Hematopoietic multipotent progenitor cell treated with erythropoietin and hydrocortisone succinate and interleukin-3 and kit ligand, for 4 days (in vitro differentiated cells): ENCODE measurements around the gene APBB1IP.

ENCODE experiments used
- DNase-seq: peaks from one replicate; pipeline ENCODE4 v3.0.0-alpha.2; 2015

APBB1IP gene

GRCh38 chr10:26513101-26513500, 75.0 kb downstream of the APBB1IP start:
- DNase-seq, result no peak

GRCh38 chr10:26516540-26517101, 78.5 kb downstream of the APBB1IP start:
- peak; percentile 22 for DNase-seq

GRCh38 chr10:26517141-26517867, 79.2 kb downstream of the APBB1IP start:
- no peak for DNase-seq

- DNase-seq, result no peak
Observed at GRCh38 chr10:26519803-26520202, 81.7 kb downstream of the APBB1IP start.

GRCh38 chr10:26520575-26520974, 82.4 kb downstream of the APBB1IP start:
- DNase-seq, result no peak

- peak; percentile 36 for DNase-seq
Observed at GRCh38 chr10:26524161-26524896, 86.2 kb downstream of the APBB1IP start.

- DNase-seq, result peak; percentile 15
Observed at GRCh38 chr10:26525586-26525985, 87.4 kb downstream of the APBB1IP start.

GRCh38 chr10:26527018-26527417, 88.9 kb downstream of the APBB1IP start:
- DNase-seq, result no peak

GRCh38 chr10:26528048-26528447, 89.9 kb downstream of the APBB1IP start:
- DNase-seq, result no peak

GRCh38 chr10:26528715-26529393, 90.7 kb downstream of the APBB1IP start:
- no peak for DNase-seq

- DNase-seq, result peak; percentile 26
Observed at GRCh38 chr10:26534384-26534783, 96.2 kb downstream of the APBB1IP start.

GRCh38 chr10:26540601-26541000, 102.5 kb downstream of the APBB1IP start:
- DNase-seq, result peak; percentile 59

- DNase-seq, result no peak
Observed at GRCh38 chr10:26543567-26544306, 105.6 kb downstream of the APBB1IP start.

- peak; percentile 8 for DNase-seq
Observed at GRCh38 chr10:26544932-26545331, 106.8 kb downstream of the APBB1IP start.

GRCh38 chr10:26550774-26551526, 112.8 kb downstream of the APBB1IP start:
- DNase-seq, result peak; percentile 13

- DNase-seq, result no peak
Observed at GRCh38 chr10:26554246-26554645, 116.1 kb downstream of the APBB1IP start.

GRCh38 chr10:26555719-26556368, 117.7 kb downstream of the APBB1IP start:
- DNase-seq, result peak; percentile 82

- DNase-seq, result peak; percentile 78
Observed at GRCh38 chr10:26556748-26557640, 118.9 kb downstream of the APBB1IP start.

GRCh38 chr10:26557641-26558014, 119.5 kb downstream of the APBB1IP start:
- DNase-seq, result no peak
